Chondrocyte (in vitro differentiated cells): Measurements from ENCODE around the gene BAIAP2L1. TPM values are rescaled to one million over a fixed set of nuclear protein-coding genes. Genes with fewer than 3 reads are reported as not detected.

Experiments
- DNase-seq: peaks from one replicate; pipeline ENCODE4 v3.0.0; 2021; ENCODE audit warnings: mixed read lengths, low spot score
- H3K27ac Mint-ChIP-seq: one replicate; pipeline ENCODE4 v1.8.0; 2021; ENCODE audit warnings: mild to moderate bottlenecking, moderate library complexity, mixed read lengths; ENCODE audit not compliant: unreplicated experiment
- H3K27me3 Mint-ChIP-seq: 2 replicates; pipeline ENCODE4 v1.8.0; 2021; ENCODE audit warnings: low read depth, mixed read lengths
- H3K36me3 Mint-ChIP-seq: 2 replicates; pipeline ENCODE4 v1.8.0; 2021; ENCODE audit warnings: low read depth, mixed read lengths
- H3K4me1 Mint-ChIP-seq: 2 replicates; pipeline ENCODE4 v1.8.0; 2021; ENCODE audit warnings: low read depth, mild to moderate bottlenecking, mixed read lengths
- H3K4me3 Mint-ChIP-seq: one replicate; pipeline ENCODE4 v1.8.0; 2021; ENCODE audit warnings: mild to moderate bottlenecking, moderate library complexity, mixed read lengths; ENCODE audit not compliant: unreplicated experiment
- H3K9me3 Mint-ChIP-seq: 2 replicates; pipeline ENCODE4 v1.8.0; 2021; ENCODE audit warnings: low read depth, mixed read lengths
- CTCF ChIP-seq: fragments of 200-600 bp; sonication (generic); IDR thresholded peaks from 2 replicates; pipeline ENCODE4 v1.5.0; 2021; ENCODE audit warnings: antibody characterized with exemption, mild to moderate bottlenecking, moderate library complexity
- total RNA-seq: library from RNA; stranded (reverse); gene quantifications from 3 replicates; pipeline ENCODE4 v1.2.1, GENCODE V29; 2021

Gene BAIAP2L1
- total RNA-seq, 1 donor from 2014 or later: 12.4 TPM

- Mint-ChIP-seq H3K27me3 (no peaks in the 10 kb centered on the region), H3K36me3 (peaks cover 22% of the 10 kb centered on the region), H3K4me3 (no peak overlapping the region), H3K9me3 (no peaks in the 10 kb centered on the region), H3K4me1 (no peaks in the 10 kb centered on the region), H3K27ac (no peak overlapping the region)
- no peak for TF ChIP-seq CTCF
- DNase-seq: no peak
Observed at GRCh38 chr7:98303176-98303865, 97.6 kb downstream of the BAIAP2L1 start.

DNA sequence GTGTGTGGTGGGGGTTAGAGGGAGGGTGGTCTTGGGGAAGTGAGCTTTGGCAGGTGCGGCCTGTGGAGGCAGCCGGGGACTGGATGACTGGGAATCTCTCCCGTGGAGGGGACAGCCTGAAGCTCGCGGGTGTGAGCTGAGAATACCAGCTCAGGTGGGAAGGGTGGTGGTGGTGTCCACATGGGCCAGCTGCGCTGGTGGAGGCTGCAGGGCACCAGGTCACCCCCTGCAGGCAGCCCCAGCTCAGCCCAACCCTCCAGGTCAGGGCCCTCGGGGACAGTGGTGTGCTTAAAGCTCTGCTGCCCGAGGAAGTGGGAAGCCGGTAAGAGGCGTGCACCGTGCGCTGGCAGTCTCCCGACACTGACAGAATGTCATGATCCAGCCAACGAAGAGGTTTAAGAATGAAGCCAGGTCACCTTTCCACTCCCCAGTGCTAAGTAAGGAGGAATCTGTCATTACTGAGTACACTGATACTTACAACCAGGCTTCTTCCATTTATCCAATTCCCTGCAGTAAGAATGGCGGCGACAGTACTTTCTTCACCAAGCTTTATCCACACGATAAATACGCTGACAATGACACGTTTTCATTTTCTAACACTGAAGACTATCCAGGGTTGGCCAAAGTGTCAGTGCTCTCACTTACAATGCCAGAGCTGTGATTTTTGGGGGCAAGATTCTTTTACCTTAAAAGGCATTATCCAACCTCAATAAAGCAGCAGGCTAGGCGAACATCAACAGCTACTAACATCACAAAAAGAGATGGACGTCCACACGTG, 99.0 kb downstream of the BAIAP2L1 start:
- DNase-seq: no peak
- Mint-ChIP-seq H3K4me1 (no peaks in the 10 kb centered on the region), H3K27me3 (no peaks in the 10 kb centered on the region), H3K36me3 (peaks cover 13% of the 10 kb centered on the region), H3K4me3 (no peak overlapping the region), H3K9me3 (no peaks in the 10 kb centered on the region), H3K27ac (no peak overlapping the region)
- TF ChIP-seq CTCF: no peak

DNA sequence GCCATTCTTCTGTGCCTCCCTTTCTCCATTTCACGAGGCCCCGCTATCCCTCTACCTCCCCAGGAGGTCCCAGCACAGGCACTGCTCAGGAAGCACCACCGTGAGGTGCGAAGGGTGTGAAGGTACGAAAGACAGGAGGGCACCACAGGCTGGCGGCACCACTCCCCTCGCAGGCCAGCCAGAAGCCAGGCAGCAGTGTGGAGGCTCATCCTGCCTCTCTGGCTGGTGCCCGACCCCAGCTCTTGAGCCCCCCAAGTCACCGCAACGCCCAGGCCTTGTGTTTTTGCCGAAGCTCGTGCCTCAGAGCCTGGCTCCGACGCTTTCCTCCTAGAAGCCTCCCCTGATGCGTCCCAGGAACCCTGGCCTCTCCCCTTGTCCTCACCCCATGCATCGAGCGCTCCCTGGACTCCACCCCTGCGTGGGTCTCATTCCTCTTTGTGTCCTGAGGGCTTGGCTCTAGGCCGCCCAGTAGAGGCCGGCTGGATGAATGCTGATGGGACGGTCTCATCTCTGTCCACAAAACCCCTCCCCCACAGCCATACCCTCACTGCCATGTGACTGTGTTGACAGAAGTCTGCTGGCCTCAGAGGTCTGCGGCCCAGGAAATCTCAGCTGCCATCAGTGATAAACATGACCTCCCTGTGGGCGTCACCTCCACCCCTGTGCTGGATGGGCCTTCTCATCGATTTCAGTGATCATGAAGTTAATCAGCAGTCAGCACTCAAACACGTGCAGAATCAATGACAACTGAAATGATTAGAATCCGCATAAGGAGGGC, 100.1 kb downstream of the BAIAP2L1 start:
- no peak for TF ChIP-seq CTCF
- Mint-ChIP-seq H3K27me3 (no peaks in the 10 kb centered on the region), H3K4me3 (no peak overlapping the region), H3K4me1 (no peaks in the 10 kb centered on the region), H3K36me3 (peaks cover 13% of the 10 kb centered on the region), H3K27ac (no peak overlapping the region), H3K9me3 (no peaks in the 10 kb centered on the region)
- DNase-seq: no peak

DNA sequence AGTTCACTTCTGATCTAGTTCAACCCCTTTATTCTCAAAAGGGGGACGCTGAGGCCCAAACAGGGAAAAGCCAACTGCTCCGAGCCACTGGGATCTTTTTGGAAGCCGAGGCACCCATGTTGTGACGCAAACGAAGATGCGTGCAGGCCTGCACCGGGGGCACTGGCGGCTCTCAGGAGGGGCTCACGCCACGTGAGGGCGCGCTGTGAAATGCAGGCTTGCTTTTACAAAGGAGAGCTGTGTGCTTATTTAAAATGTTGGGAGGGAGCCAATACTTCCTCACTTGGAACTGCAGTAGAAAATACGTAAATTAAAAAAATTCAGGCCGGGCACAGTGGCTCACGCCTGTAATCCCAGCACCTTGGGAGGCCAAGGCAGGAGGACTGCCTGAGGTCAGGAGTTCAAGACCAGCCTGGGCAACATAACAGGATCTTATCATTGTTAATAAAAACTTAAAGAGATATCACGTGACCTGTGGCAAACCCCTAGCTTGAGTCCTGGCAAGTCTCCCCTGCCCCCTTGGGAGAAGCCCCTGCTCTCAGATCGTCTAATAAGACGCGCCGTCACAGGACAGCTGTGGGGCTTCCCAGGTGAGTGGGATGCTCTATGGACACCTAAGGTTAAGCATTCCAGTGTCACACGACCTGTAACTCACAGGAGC, 103.1 kb downstream of the BAIAP2L1 start:
- no peak for TF ChIP-seq CTCF
- no peaks in the 10 kb centered on the region for H3K27me3 Mint-ChIP-seq
- no peaks in the 10 kb centered on the region for H3K9me3 Mint-ChIP-seq
- no peak overlapping the region for H3K27ac Mint-ChIP-seq
- peaks cover 5% of the 10 kb centered on the region for H3K4me1 Mint-ChIP-seq
- H3K4me3 Mint-ChIP-seq: no peak overlapping the region
- no peak for DNase-seq
- peaks cover 12% of the 10 kb centered on the region for H3K36me3 Mint-ChIP-seq

GRCh38 chr7:98296833-98297232, 104.1 kb downstream of the BAIAP2L1 start:
- Mint-ChIP-seq H3K9me3 (no peaks in the 10 kb centered on the region), H3K36me3 (peaks cover 14% of the 10 kb centered on the region), H3K27me3 (no peaks in the 10 kb centered on the region), H3K4me3 (no peak overlapping the region), H3K27ac (no peak overlapping the region), H3K4me1 (peaks cover 5% of the 10 kb centered on the region)
- DNase-seq: no peak
- no peak for TF ChIP-seq CTCF
